Esophagus muscularis mucosa (tissue), 3 donors: Measurements from ENCODE around the gene SELL.

Source experiments
- CTCF ChIP-seq, 3 experiments: fragments of 200-600 bp in 2 of 3; fragments of 450-650 bp in 1 of 3; sonication (generic) in 2 of 3; IDR thresholded peaks; one replicate each; pipeline ENCODE4 v1.5.1; 2017 to 2019; ENCODE audit warnings: antibody characterized with exemption in 3 of 3, mild to moderate bottlenecking in 2 of 3, moderate library complexity in 1 of 3
- POLR2A ChIP-seq: fragments of 450-650 bp; IDR thresholded peaks from one replicate; pipeline ENCODE4 v1.6.1; 2017; ENCODE audit warnings: antibody characterized with exemption, moderate library complexity, mild to moderate bottlenecking, low read depth
- POLR2AphosphoS5 ChIP-seq, 2 donors: sonication (generic); formaldehyde crosslinking; IDR thresholded peaks; one replicate each; pipeline ENCODE4 v1.6.1; 2017; ENCODE audit warnings: antibody characterized with exemption in 2 of 2

GRCh38 chr1:169753549-169753948 lies 42.1 kb upstream of the SELL start:
- TF ChIP-seq CTCF (IDR thresholded peaks at IDR 0.05), result no peak
- no peak for TF ChIP-seq POLR2AphosphoS5 (IDR thresholded peaks at IDR 0.05)
- no peak for TF ChIP-seq POLR2A
